ACHN (cell line): Measurements from ENCODE around the gene AIP.
A peak's percentile ranks its signal among the peaks of the same experiment; 100 is the strongest.

Experiments
- DNase-seq: peaks from one replicate; pipeline ENCODE4 v3.0.0-alpha.2; 2015
- in situ Hi-C: cut with HindIII; loops from 2 replicates; pipeline ENCODE4 v1.10.0; 2017; ENCODE audit warnings: low sequenced_read_pairs, low pct_ligation_motif_present, low pct_unique_long_range_greater_than_20kb

AIP gene

DNA sequence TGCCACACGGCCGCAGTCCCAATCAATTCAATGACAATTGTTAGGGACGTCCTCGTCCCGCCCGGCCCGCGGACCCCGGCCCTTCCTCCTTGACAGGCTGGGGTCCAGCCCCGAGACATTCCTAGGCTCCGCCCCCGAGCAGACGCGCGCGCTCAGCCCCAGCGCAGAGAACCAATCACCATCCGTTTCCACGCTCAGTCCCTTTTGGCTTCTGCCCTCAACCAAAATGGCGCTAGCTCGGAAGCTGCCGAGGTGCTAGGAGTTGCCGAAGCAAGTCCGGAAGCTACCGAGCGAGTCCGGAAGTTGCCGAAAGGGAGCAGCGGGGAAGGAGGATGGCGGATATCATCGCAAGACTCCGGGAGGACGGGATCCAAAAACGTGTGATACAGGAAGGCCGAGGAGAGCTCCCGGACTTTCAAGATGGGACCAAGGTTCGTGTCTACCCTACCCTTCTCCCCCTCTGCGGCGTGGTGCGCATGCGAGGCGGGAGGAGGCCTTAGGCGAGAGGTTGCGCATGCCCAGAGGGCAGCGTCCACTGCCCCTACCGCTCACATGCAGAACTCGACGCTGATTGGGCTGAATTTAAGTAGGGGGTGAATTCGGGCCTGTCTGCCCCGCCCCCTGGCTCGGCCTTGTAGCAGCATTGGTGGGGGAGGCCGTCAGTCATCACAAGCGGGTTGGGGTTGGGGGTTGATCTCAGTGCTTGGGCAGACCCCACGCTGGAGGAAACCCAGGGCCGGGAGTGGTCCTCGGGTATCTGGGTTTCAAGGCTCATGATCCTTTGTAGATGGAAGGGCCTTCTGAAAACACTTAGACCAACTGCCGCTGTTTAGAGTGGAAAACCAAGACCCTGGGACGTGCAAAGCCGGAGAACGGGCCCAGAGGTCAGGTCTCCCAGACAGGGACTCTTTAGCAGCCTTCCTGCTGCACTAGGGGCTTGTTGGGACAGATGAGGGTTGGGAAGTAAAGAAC, at the start of gene AIP:
Gene AIP (plus strand): TSS at position 200 of the 972 bp plus-strand sequence. CDS start 133 bp downstream, at position 333.
- DNase-seq, result peak; percentile 97
- in situ Hi-C loops, result no loop called here

DNA sequence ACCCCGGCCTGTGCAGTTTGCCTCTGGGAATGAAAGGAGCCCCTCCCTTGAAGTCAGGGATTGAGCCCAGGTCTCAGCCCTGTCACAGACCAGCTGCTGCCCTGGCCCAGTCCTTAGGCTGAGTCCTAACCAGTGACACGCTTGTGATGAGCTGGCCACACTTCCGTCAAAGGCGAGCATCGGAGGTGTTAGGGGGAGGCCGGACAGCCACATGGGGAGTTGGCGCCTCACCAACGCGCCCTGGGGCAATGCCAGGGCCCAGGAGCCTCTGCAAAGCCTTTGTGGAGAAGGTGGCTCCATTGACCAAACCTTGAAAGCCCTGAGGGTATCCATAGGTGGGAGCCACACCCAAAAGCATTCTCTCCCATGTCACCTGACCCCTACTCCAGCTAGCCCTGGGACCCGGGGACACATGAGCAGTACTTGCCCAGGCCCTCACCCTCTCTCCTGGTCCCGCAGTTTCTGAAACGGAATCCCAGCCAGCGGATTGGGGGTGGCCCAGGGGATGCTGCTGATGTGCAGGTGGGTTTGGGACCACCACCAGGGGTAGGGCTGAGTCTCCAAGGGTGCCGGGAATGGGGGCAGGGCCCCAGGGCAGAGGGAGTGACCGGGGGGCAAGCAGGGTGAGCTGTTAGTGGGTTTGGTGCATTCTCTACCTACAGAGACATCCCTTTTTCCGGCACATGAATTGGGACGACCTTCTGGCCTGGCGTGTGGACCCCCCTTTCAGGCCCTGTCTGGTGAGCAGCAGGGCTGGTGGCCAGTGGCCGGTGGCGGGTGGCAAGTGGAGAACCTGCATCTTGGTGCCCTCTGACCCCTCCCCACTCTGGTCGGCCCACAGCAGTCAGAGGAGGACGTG, 49.1 kb upstream of the AIP start:
- DNase-seq, result no peak
- in situ Hi-C loops, result no loop called here

DNA sequence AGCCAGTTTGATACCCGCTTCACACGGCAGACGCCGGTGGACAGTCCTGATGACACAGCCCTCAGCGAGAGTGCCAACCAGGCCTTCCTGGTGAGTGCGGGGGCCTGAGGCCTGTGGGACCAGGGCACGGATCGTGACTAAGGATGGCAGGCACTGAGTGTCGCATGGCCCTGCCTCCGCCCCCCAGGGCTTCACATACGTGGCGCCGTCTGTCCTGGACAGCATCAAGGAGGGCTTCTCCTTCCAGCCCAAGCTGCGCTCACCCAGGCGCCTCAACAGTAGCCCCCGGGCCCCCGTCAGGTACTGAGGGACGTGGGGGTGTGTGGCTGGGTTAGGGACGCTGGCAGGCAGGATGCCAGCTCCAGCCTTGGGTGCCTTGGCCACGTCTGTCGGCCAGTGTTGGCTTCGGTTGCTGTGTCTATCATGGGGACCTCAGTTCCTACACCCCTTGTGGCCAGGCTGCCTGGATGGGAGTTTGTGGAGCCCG, 48.4 kb upstream of the AIP start:
- no peak for DNase-seq
- in situ Hi-C loops, result no loop called here

DNA sequence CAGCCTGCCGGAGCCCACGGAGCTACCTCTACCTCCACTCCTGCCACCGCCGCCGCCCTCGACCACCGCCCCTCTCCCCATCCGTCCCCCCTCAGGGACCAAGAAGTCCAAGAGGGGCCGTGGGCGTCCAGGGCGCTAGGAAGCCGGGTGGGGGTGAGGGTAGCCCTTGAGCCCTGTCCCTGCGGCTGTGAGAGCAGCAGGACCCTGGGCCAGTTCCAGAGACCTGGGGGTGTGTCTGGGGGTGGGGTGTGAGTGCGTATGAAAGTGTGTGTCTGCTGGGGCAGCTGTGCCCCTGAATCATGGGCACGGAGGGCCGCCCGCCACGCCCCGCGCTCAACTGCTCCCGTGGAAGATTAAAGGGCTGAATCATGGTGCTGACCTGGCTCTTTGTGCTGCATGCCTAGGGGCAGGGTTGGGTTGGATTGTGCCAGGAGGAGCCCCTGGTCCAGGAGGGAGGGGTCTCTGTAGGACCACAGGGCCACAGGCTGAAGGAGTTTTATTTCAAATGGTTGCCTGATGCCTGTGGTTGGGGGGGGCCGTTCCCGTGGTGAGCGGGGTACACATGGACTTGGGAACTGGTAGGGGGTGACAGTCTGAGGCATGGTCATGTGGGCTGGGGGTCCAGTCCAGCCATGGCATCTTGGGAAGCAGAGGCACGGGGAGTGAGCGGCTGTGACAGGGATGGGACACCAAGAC, 47.6 kb upstream of the AIP start:
- DNase-seq, result no peak
- in situ Hi-C loops, result no loop called here

DNA sequence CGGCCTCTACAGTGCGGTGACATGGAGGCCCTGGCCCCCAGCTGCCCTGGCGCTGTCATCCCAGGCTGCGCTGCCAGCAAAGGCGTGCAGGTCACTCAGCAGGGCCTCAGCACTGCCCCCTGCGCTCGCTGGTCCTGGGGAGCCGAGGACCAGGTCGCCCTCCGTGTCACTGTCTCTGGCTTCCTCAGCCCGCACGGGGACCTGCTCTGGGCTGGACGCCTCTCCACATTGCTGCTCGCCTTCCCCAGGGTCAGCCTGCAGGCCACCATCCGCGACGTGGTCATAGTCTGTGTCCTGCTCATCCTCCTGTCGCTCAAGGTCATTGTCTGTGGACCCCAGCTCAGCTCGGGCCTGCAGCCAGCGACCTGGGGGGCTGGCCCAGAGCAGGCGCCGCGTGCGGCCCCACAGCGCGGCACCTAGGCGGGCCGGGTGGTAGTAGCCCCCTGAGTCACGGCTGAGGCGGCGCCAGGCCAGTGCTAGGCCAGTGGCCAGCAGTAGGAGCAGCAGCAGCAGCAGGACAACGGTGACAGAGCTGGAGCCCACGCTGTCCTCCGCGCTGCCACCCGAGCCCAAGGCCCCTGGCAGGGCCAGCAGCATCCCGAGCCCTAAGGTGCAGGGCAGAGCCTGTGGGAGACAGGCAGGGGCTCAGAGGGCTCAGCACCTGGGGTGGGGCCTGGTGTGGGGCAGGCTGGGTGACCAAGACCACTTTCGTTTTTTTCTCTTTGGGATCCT, 46.9 kb upstream of the AIP start:
- in situ Hi-C loops, result no loop called here
- DNase-seq, result no peak

DNA sequence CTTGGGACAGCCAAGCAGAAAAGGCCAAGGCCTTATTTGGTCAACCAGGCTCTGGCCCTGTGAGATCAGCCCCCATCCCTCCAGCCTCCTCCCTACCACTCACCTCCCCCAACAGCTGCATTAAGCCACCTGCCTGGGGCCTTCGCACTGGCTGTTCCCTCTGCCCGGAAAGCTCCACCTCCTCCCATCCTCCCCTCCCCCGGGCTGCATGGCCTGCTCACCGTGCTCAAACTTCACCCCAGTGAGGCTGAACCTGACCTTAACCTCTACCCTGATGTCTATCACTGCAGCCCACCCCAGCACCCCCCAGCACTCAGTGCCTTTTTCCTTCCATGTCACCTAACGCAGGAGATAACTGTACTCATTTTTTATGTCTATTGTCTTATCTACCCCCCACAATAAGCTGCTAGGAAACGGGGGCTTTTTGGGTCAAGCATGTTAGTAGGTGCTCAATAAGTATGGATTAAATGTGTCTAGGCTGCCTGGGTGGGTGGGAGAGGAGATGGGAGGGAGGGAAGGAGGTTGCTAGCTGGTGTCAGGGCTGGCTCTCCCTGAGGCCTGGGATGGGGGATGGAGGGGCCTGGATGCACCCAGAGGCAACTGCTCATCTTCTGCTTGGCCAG, 46.3 kb upstream of the AIP start:
- DNase-seq, result no peak
- in situ Hi-C loops, result no loop called here

DNA sequence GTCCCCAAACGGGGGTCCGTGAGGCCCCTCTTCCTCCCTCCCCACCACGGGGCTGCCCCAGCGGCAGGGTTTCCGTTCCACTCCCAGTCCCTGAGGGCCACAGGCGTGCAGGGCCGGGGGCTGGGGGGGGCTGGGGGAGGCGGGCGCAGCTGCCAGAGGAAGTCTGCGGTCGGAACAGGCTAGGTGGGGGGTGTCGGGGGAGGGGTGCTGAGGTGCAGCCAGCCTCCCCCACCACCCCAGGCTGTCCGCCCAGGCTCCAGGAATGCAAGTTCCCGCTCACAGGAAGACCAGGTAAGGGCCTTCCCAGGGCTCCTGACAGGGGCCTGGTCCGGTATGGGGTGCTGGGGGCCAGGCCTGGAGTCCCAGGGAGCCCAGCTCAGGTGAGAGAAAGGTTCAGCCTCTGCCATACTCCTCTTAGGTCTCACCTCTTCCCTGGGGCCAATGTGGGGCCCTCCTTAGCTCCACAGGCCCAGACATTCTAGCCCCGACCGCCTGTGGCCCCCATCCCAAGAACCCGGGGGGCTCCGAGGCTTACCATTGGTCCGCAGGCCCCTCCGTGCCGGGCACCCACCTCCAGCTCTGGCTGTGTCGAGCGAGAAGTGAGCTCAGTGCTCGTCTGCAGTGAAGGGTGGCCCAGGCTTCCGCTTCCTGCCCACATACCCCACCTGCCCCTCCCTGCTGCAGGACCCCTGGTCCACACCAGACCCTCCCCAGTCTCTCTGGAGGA, 45.6 kb upstream of the AIP start, which contains the start of gene PTPRCAP:
Gene PTPRCAP (minus strand): TSS at position 601 of the 727 bp plus-strand sequence. CDS start 63 bp downstream, at position 538.
- no peak for DNase-seq
- in situ Hi-C loops, result no loop called here

DNA sequence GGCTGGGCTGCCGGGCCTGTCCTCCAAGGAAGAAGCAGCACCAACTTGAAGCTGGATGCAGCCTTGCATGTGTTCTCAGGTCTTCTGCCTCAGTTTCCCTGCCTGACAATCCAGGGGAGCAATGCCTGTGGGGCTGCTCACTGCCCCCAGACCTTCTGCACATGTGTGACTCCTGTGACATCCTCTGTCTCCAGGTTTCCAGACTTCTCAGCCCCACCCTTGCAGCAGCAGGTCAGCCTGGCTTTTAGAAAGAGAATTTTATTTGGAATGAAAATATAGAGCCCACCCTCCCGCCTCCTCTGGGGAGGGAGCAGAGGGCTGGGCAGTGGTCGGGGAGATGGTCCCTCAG, 45.0 kb upstream of the AIP start:
- in situ Hi-C loops, result no loop called here
- no peak for DNase-seq

DNA sequence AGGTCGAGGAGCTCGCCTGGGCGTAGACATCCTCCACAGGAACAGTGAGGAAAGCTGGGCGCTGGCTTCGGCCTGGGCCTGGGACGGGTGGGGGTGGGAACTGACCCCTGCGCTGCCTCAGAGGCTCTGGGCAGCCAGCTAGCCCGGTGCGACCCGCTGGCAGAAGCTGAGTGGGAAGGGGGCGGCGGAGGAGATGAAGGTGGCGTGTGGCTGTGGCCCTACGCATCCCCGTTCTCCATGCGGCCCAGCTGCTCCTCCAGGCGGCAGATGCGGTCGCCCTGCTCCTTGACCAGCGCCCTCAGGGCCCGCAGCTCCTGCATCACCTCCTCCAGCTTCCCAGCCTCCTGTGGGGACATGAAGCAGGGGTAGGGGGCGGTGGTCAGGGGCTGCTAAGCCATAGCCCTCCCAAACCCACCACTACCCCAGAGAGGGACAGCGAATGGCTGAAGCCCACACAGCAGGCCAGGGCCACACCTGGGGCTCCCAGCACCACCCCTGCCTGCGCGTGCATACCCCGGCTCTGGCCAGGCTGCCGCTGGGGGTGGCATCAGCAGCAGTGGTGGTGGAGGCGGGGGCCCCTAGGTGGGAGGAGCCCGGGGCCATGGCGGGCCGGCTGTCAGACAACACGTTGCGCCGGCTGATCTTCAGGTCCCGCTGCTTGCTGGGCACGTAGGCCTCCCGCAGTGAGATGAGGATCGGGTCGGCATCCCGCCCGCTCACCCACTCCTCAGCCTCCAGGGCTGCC, 44.5 kb upstream of the AIP start:
- in situ Hi-C loops, result no loop called here
- no peak for DNase-seq

DNA sequence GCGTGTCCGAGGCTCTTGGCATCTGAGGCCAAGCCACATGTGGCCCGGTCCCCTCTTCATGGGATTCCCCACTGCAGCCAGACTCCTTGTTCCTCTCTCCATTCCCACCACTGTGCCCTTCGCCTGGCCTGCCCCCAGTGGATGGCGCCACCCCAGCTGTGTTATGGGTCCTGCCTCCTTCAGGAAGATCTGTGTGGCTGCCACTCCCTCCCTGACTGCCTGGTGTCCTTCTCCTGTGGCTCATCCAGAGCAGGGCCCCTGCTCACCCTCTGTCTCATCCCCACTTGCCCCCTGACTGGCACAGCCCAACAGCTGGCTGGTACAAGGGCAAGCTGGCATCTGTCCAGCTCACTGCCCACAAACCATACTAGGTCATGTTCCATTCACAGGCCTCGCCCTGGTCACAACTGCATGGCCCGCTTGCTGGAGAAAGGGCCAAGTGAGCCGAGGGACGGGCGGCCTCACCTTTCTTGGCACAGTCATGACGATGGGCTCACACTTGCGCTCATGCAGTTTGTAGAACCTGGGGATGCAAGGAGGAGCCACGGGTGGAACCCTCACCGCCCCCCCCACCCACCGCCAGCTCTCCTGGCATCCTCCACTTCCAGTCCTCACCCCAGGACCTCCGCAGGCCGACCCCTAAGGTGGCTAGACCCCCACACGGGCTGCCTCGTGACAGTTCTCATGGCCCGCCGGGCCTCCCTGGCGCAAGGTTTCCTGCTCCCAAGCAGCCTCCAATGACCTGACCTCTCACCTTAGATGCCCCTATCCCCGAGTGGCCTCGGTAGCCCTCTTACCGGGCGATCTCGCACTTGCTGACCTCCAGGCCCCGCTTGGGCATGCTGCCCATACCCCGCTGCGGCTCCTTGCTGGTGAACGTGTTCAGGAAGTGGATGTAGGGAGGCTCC, 43.3 kb upstream of the AIP start:
- DNase-seq, result peak; percentile 42
- in situ Hi-C loops, result no loop called here

DNA sequence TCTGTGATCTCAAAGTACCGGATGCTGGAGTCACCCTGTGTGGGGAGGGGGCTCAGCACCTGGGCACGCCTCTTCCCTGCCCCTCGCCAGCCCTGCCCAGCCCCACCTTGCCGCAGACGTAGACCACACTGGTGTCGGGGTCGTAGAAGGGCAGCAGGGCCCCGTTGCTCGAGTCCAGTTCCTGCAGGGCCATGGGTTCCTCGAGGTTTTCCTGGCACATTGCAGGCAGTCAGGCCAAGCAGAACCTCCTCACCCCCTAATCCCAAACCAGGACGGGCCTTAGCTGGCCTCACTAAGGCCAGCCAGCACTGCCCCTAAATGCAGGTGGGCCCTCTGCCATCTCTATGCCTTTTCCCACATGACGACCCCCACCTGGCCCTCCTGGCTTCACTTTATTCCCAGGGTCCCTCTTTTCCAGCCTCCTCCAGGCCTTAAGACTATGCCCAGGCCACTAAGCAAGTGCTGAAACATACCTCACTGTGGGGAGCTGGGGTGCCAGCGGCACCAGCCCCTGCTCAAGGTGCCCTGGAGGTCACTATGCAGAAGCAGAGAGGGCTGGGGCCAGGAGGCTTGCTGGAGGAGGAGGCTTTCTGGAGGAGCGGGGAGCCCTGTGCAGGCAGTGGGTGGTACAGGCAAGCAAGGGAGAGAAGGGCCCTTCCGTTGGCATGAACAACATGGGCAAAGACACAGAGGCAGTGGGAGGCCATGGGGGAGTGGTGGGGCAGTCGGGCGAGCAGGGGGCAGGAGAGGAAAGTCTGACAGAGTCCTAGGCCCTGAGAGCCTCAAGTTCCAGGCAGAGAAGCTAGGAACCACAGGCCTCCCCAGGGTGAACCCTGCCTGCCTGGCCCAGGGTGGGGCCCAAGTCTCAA, 42.4 kb upstream of the AIP start:
- in situ Hi-C loops, result no loop called here
- no peak for DNase-seq

DNA sequence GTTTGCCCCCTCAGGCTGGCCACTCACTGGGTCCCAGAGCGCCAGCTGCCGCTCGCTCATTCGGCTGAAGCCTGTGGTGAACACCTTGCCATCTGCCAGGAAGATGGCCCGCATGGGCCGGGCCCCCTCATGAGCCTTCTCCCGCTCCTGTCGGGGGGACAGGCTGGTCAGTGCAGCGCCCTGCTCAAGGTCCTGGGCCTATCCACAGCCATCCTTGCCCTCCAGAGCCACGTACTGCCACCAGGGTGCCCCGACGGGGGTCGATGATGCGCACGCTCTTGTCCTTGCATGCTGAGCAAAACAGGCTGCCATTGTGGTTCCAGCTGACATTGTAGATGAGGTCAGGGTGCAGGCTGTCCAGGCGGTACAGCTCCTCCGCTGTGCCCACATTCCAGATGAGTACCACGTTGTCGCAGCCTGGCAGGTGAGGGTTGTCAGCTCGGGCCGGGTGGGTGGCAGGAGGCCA, 41.7 kb upstream of the AIP start:
- no peak for DNase-seq
- in situ Hi-C loops, result no loop called here

DNA sequence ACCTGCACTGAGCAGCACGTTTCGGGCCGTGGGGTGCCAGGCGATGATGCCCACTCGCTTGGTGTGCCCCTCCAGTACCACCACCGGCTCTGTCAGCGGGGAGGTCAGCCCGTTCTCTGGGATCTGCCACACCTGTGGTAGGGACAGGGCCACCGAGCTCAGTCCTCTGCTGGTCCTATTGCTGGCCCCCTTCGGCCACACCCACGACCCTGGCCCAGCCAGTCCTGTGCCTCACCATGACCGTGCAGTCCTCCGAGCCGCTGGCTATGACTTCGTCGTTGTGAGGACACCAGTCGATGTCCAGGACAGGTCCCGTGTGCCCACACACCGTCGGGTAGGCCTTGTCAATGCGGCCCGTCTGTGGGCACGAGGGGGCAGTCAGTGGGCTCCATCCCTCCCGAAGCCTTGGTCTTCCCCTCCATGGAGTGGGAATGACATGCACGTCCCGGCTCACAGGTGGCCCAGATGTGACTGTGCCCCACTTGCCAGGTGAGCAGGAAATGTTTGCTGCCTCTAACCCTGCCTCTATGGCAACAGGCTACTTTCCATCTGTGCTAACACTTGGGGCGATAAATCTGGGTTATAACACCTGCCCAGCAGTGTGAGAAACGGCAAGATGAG, 41.0 kb upstream of the AIP start:
- in situ Hi-C loops, result no loop called here
- no peak for DNase-seq
